GM12878 (cell line): ENCODE data around the gene HNRNPM.

Source experiments
- CBFB ChIP-seq: IDR thresholded peaks from 2 replicates; pipeline ENCODE4 v1.6.1; 2016; ENCODE audit warnings: antibody characterized with exemption, low read depth
- CHD1 ChIP-seq: IDR thresholded peaks from 2 replicates; pipeline ENCODE4 v1.6.1; 2012; ENCODE audit warnings: low read depth, low read length, improper control_type of control experiment
- CREM ChIP-seq: IDR thresholded peaks from 2 replicates; pipeline ENCODE4 v1.6.1; 2014; ENCODE audit warnings: antibody characterized with exemption, low read depth
- EED ChIP-seq: sonication (generic); IDR thresholded peaks from 2 replicates; pipeline ENCODE4 v1.6.1; 2016; ENCODE audit warnings: antibody characterized with exemption, low read depth
- EP300 ChIP-seq, 2 experiments: fragments of 150-350 bp in 1 of 2; IDR thresholded peaks; 2 replicates each; pipeline ENCODE4 v1.6.1; 2011 to 2012; ENCODE audit warnings: low read depth in 2 of 2, low read length in 2 of 2, borderline replicate concordance in 1 of 2, improper control_type of control experiment in 1 of 2, inconsistent platforms in 1 of 2; ENCODE audit not compliant: control insufficient read depth in 1 of 2
- IRF4 ChIP-seq: IDR thresholded peaks from 2 replicates; pipeline ENCODE4 v1.6.1; 2011; ENCODE audit warnings: low read depth, low read length
- JUND ChIP-seq: IDR thresholded peaks from 2 replicates; pipeline ENCODE4 v1.6.1; 2012; ENCODE audit warnings: low read depth, mild to moderate bottlenecking, low read length, improper control_type of control experiment, moderate library complexity
- KDM1A ChIP-seq: fragments of 200-600 bp; sonication (generic); IDR thresholded peaks from 2 replicates; pipeline ENCODE4 v1.6.1; 2016; ENCODE audit warnings: borderline replicate concordance
- POLR2AphosphoS2 ChIP-seq: IDR thresholded peaks from 2 replicates; pipeline ENCODE4 v1.6.1; 2011; ENCODE audit warnings: low read depth, mild to moderate bottlenecking, low read length, improper control_type of control experiment, moderate library complexity
- TAF1 ChIP-seq: IDR thresholded peaks from 2 replicates; pipeline ENCODE4 v1.6.1; 2011; ENCODE audit warnings: mild to moderate bottlenecking, low read depth, low read length, borderline replicate concordance
- TF ChIP-seq, protein P1 (sequence below), 3 experiments: IDR thresholded peaks in 2 of 3; conservative IDR thresholded peaks in 1 of 3; 2 replicates each; pipeline ENCODE4 v1.5.1; 2011; ENCODE audit warnings: low read depth in 3 of 3, low read length in 3 of 3, mild to moderate bottlenecking in 3 of 3, control low read depth in 2 of 3, moderate library complexity in 2 of 3, inconsistent platforms in 1 of 3, mixed read lengths in 1 of 3; ENCODE audit not compliant: control insufficient read depth in 2 of 3, insufficient read depth in 1 of 3; ENCODE audit errors: extremely low read depth in 1 of 3
- TF ChIP-seq, protein P2 (sequence below): IDR thresholded peaks from 2 replicates; pipeline ENCODE4 v1.6.1; 2012; ENCODE audit warnings: low read depth, low read length, improper control_type of control experiment
- TF ChIP-seq, protein P3 (sequence below): fragments of 450-650 bp; IDR thresholded peaks from 2 replicates; pipeline ENCODE4 v1.6.1; 2016; ENCODE audit warnings: mild to moderate bottlenecking
- TF ChIP-seq, protein P4 (sequence below): IDR thresholded peaks from 2 replicates; pipeline ENCODE4 v1.6.1; 2011; ENCODE audit warnings: low read depth, mild to moderate bottlenecking, low read length, moderate library complexity, borderline replicate concordance; ENCODE audit errors: extremely low read depth

DNA sequence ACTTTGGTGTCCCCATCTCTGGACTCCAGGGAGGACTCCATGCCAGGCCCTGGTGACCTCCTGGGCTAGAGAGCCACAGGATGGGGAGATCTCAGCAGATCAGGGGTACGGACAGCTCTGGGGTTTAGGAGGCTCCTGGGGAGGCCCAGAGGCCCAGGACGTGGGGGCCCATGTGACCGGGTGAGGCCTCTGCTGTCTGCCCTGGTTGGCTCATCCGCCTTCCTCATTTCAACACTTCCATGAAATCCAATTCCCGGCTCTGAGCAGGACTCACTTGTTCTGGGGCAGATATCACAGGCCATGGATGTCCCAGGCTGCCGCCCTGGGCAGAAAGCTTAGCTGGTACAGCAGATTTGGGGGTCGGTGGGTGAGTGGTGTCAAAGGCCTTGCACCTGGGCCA is 58.7 kb downstream of the HNRNPM start:
- TF ChIP-seq CREM (no peak), EP300 (IDR thresholded peaks at IDR 0.05; ENCODE audit: borderline replicate concordance in 1 of 2, control insufficient read depth in 1 of 2, low read depth in 2 of 2, low read length in 2 of 2) (no peak), JUND (no peak), TAF1 (no peak), KDM1A (no peak), IRF4 (no peak), EED (no peak), CHD1 (no peak), POLR2AphosphoS2 (no peak), CBFB (no peak)
- TF ChIP-seq, protein P1, sequence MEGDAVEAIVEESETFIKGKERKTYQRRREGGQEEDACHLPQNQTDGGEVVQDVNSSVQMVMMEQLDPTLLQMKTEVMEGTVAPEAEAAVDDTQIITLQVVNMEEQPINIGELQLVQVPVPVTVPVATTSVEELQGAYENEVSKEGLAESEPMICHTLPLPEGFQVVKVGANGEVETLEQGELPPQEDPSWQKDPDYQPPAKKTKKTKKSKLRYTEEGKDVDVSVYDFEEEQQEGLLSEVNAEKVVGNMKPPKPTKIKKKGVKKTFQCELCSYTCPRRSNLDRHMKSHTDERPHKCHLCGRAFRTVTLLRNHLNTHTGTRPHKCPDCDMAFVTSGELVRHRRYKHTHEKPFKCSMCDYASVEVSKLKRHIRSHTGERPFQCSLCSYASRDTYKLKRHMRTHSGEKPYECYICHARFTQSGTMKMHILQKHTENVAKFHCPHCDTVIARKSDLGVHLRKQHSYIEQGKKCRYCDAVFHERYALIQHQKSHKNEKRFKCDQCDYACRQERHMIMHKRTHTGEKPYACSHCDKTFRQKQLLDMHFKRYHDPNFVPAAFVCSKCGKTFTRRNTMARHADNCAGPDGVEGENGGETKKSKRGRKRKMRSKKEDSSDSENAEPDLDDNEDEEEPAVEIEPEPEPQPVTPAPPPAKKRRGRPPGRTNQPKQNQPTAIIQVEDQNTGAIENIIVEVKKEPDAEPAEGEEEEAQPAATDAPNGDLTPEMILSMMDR (IDR thresholded peaks at IDR 0.05 in 2 of 3, conservative IDR thresholded peaks at IDR 0.05 in 1 of 3; ENCODE audit: control insufficient read depth in 2 of 3, extremely low read depth in 1 of 3, insufficient read depth in 1 of 3, low read depth in 3 of 3, low read length in 3 of 3): no peak
- TF ChIP-seq, protein P2, sequence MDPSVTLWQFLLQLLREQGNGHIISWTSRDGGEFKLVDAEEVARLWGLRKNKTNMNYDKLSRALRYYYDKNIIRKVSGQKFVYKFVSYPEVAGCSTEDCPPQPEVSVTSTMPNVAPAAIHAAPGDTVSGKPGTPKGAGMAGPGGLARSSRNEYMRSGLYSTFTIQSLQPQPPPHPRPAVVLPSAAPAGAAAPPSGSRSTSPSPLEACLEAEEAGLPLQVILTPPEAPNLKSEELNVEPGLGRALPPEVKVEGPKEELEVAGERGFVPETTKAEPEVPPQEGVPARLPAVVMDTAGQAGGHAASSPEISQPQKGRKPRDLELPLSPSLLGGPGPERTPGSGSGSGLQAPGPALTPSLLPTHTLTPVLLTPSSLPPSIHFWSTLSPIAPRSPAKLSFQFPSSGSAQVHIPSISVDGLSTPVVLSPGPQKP: no peak
- TF ChIP-seq, protein P3, sequence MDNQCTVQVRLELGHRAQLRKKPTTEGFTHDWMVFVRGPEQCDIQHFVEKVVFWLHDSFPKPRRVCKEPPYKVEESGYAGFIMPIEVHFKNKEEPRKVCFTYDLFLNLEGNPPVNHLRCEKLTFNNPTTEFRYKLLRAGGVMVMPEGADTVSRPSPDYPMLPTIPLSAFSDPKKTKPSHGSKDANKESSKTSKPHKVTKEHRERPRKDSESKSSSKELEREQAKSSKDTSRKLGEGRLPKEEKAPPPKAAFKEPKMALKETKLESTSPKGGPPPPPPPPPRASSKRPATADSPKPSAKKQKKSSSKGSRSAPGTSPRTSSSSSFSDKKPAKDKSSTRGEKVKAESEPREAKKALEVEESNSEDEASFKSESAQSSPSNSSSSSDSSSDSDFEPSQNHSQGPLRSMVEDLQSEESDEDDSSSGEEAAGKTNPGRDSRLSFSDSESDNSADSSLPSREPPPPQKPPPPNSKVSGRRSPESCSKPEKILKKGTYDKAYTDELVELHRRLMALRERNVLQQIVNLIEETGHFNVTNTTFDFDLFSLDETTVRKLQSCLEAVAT: no peak
- TF ChIP-seq, protein P4, sequence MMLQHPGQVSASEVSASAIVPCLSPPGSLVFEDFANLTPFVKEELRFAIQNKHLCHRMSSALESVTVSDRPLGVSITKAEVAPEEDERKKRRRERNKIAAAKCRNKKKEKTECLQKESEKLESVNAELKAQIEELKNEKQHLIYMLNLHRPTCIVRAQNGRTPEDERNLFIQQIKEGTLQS: no peak
